Prostate gland (tissue), 2 donors: ENCODE data around the gene SLAIN2. TPM values are rescaled to one million over a fixed set of nuclear protein-coding genes. Genes with fewer than 3 reads are reported as not detected.

Experiments used
- DNase-seq: peaks from one replicate; pipeline ENCODE4 v3.0.0-alpha.2; 2019; ENCODE audit warnings: low spot score
- H3K27ac ChIP-seq, 2 donors: fragments of 200-600 bp; sonication (generic); 2 replicates each; pipeline ENCODE4 v1.5.1; 2017 to 2019
- H3K27me3 ChIP-seq: fragments of 200-600 bp; sonication (generic); replicated peaks from 2 replicates; pipeline ENCODE4 v1.5.1; 2019; ENCODE audit not compliant: insufficient read depth
- H3K36me3 ChIP-seq, 2 donors: fragments of 200-600 bp; sonication (generic); 1 replicate in 1 of 2; 2 replicates in 1 of 2; pipeline versions ENCODE4 v1.5.1 to v1.8.1; 2017 to 2019
- H3K4me1 ChIP-seq: fragments of 200-600 bp; sonication (generic); replicated peaks from 2 replicates; pipeline ENCODE4 v1.5.1; 2019
- H3K4me3 ChIP-seq, 2 donors: fragments of 200-600 bp; sonication (generic); 2 replicates each; pipeline ENCODE4 v1.5.1; 2017 to 2019
- H3K9me3 ChIP-seq: fragments of 200-600 bp; sonication (generic); 2 replicates; pipeline ENCODE4 v1.5.1; 2017
- POLR2A ChIP-seq: fragments of 450-650 bp; IDR thresholded peaks from one replicate; pipeline ENCODE4 v1.6.1; 2016; ENCODE audit warnings: antibody characterized with exemption, mild to moderate bottlenecking
- POLR2AphosphoS5 ChIP-seq: sonication (generic); formaldehyde crosslinking; IDR thresholded peaks from one replicate; pipeline ENCODE4 v1.6.1; 2017; ENCODE audit warnings: antibody characterized with exemption
- WGBS: methylation state at CpG from one replicate; pipeline ENCODE4 v1.1.5; 2018; 5-methylcytosine and 5-hydroxymethylcytosine counted together
- intact Hi-C: fragments of 100-400 bp; cut with DNase I; formaldehyde crosslinking; loops from one replicate; pipeline ENCODE4 v1.14.2; 2022
- total RNA-seq, 2 donors: library from RNA; depleted of rRNA; stranded (reverse); fragments of >200 nt; gene quantifications; one replicate each; pipeline ENCODE4 v1.1.0, GENCODE V29; 2016
- TF ChIP-seq, protein P1 (sequence below), 4 experiments: fragments of 200-600 bp in 2 of 4; fragments of 450-650 bp in 2 of 4; sonication (generic) in 2 of 4; IDR thresholded peaks; 1 replicate in 3 of 4; 2 replicates in 1 of 4; pipeline ENCODE4 v1.5.1; 2016 to 2019; ENCODE audit warnings: antibody characterized with exemption in 4 of 4, mild to moderate bottlenecking in 2 of 4, moderate library complexity in 2 of 4

Gene SLAIN2
- total RNA-seq, 2 donors from 2014 or later = 95.1 to 119 TPM

GRCh38 chr4:48388525-48389154 is 47.3 kb downstream of the SLAIN2 start:
- TF ChIP-seq POLR2A = no peak
- no peak for TF ChIP-seq POLR2AphosphoS5
- TF ChIP-seq, protein P1, sequence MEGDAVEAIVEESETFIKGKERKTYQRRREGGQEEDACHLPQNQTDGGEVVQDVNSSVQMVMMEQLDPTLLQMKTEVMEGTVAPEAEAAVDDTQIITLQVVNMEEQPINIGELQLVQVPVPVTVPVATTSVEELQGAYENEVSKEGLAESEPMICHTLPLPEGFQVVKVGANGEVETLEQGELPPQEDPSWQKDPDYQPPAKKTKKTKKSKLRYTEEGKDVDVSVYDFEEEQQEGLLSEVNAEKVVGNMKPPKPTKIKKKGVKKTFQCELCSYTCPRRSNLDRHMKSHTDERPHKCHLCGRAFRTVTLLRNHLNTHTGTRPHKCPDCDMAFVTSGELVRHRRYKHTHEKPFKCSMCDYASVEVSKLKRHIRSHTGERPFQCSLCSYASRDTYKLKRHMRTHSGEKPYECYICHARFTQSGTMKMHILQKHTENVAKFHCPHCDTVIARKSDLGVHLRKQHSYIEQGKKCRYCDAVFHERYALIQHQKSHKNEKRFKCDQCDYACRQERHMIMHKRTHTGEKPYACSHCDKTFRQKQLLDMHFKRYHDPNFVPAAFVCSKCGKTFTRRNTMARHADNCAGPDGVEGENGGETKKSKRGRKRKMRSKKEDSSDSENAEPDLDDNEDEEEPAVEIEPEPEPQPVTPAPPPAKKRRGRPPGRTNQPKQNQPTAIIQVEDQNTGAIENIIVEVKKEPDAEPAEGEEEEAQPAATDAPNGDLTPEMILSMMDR (IDR thresholded peaks at IDR 0.05) = no peak
- intact Hi-C loops = no loop called here
- H3K27ac ChIP-seq = no peak overlapping the region
- no peak for DNase-seq
- H3K9me3 ChIP-seq = no peaks in the 10 kb centered on the region
- no peaks in the 10 kb centered on the region for H3K36me3 ChIP-seq
- no peak overlapping the region for H3K4me3 ChIP-seq
- no peaks in the 10 kb centered on the region for H3K27me3 ChIP-seq
- no peaks in the 10 kb centered on the region for H3K4me1 ChIP-seq
- 83% methylated on average over 2 of the region's 2 CpGs for WGBS

- H3K27me3 ChIP-seq = no peaks in the 10 kb centered on the region
- no peak for DNase-seq
- H3K4me3 ChIP-seq = no peak overlapping the region
- H3K27ac ChIP-seq = no peak overlapping the region
- TF ChIP-seq, protein P1 (IDR thresholded peaks at IDR 0.05) = no peak
- TF ChIP-seq POLR2A (no peak), POLR2AphosphoS5 (no peak)
- H3K4me1 ChIP-seq = no peaks in the 10 kb centered on the region
- H3K9me3 ChIP-seq = no peaks in the 10 kb centered on the region
- 52% methylated on average over 1 of the region's 1 CpG for WGBS
- no peaks in the 10 kb centered on the region for H3K36me3 ChIP-seq
- intact Hi-C loops = no loop called here
Observed at GRCh38 chr4:48396043-48396442, 54.7 kb downstream of the SLAIN2 start.

- Histone ChIP-seq H3K9me3 (no peaks in the 10 kb centered on the region), H3K4me1 (no peaks in the 10 kb centered on the region), H3K27me3 (no peaks in the 10 kb centered on the region), H3K36me3 (no peaks in the 10 kb centered on the region), H3K4me3 (no peak overlapping the region), H3K27ac (no peak overlapping the region)
- intact Hi-C loops = no loop called here
- TF ChIP-seq POLR2A = no peak
- TF ChIP-seq POLR2AphosphoS5 = no peak
- TF ChIP-seq, protein P1 (IDR thresholded peaks at IDR 0.05) = no peak
- DNase-seq = no peak
- WGBS = 87% methylated on average over 6 of the region's 6 CpGs
Observed at GRCh38 chr4:48400416-48400815, 59.1 kb downstream of the SLAIN2 start.

DNA sequence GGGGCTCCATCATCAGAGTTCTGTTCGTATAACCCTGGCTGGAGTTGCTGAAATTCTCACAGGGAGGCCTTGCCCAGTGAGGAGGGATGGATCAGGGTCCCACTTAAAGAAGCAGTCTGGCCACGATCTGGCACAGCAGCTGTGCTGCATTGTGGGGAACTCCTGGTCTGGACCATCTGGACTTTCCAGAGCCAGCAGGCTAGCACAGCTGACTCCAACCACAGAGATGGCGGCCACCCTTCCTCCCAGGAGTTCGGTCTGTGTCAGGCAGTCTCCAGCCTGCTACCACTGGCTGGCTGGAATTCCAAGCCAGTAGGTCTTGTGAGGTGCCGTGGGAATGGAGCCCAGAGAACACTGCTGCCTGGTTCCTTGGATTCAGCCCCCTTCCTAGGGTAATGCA is 62.0 kb downstream of the SLAIN2 start:
- H3K4me3 ChIP-seq = no peak overlapping the region
- intact Hi-C loops = no loop called here
- no peak for DNase-seq
- H3K4me1 ChIP-seq = no peaks in the 10 kb centered on the region
- H3K9me3 ChIP-seq = no peaks in the 10 kb centered on the region
- H3K27ac ChIP-seq = no peak overlapping the region
- H3K27me3 ChIP-seq = no peaks in the 10 kb centered on the region
- TF ChIP-seq POLR2A (no peak), POLR2AphosphoS5 (no peak)
- TF ChIP-seq, protein P1 (IDR thresholded peaks at IDR 0.05) = no peak
- no peaks in the 10 kb centered on the region for H3K36me3 ChIP-seq
- 91% methylated on average over 5 of the region's 5 CpGs for WGBS

GRCh38 chr4:48403779-48404178 is 62.5 kb downstream of the SLAIN2 start:
- intact Hi-C loops = no loop called here
- no peak overlapping the region for H3K27ac ChIP-seq
- no peaks in the 10 kb centered on the region for H3K36me3 ChIP-seq
- H3K9me3 ChIP-seq = no peaks in the 10 kb centered on the region
- H3K4me1 ChIP-seq = no peaks in the 10 kb centered on the region
- no peak overlapping the region for H3K4me3 ChIP-seq
- WGBS = 95% methylated on average over 8 of the region's 9 CpGs
- TF ChIP-seq POLR2A (no peak), POLR2AphosphoS5 (no peak)
- TF ChIP-seq, protein P1 (IDR thresholded peaks at IDR 0.05) = no peak
- no peaks in the 10 kb centered on the region for H3K27me3 ChIP-seq
- DNase-seq = no peak
